Panc1 (cell line): ENCODE measurements around the gene MEIS1. TPM values are rescaled to one million over a fixed set of nuclear protein-coding genes. Genes with fewer than 3 reads are reported as not detected.

Experiments
- ATAC-seq: fragments of 200-7000 bp; cut with Tn5 transposase; 2 replicates; pipeline ENCODE4 v1.9.1; 2020; ENCODE audit warnings: mild to moderate bottlenecking, moderate library complexity
- BruUV-seq: library from RNA; stranded (reverse); fragments of 400-500 nt; replicated peaks from 2 replicates; lab custom pipeline; 2021; lab: Mats Ljungman, UMichigan
- CTCF ChIA-PET: fragments of 300-600 bp; sonication (Branson Sonifier 250); formaldehyde crosslinking; loops from one replicate; lab custom pipeline; 2022; ENCODE audit warnings: antibody characterized with exemption; lab: Charles Lee
- POLR2A ChIA-PET: fragments of 300-600 bp; sonication (Branson Sonifier 250); formaldehyde crosslinking; loops from one replicate; lab custom pipeline; 2022; ENCODE audit warnings: antibody characterized with exemption; lab: Charles Lee
- DNase-seq: peaks from one replicate; pipeline ENCODE4 v3.0.0-alpha.2; 2010; ENCODE audit warnings: low read depth, low spot score
- H3K27ac ChIP-seq: 2 replicates; pipeline ENCODE4 v1.5.1; 2011; ENCODE audit warnings: mild to moderate bottlenecking, low read length, inconsistent platforms
- H3K27me3 ChIP-seq: fragments of 200-500 bp; sonication (Bioruptor generic); 2 replicates; pipeline ENCODE4 v1.6.0; 2014; ENCODE audit warnings: low read length, inconsistent platforms; ENCODE audit not compliant: control insufficient read depth, insufficient read depth
- H3K36me3 ChIP-seq: fragments of 200-500 bp; sonication (Bioruptor generic); 2 replicates; pipeline ENCODE4 v1.5.1; 2014; ENCODE audit warnings: inconsistent platforms, mild to moderate bottlenecking, low read length, moderate library complexity; ENCODE audit not compliant: control insufficient read depth, insufficient read depth
- H3K4me1 ChIP-seq: 2 replicates; pipeline ENCODE4 v1.5.1; 2011; ENCODE audit warnings: inconsistent platforms, mild to moderate bottlenecking, low read length, moderate library complexity; ENCODE audit not compliant: control insufficient read depth, insufficient read depth
- H3K4me3 ChIP-seq, 2 experiments: 2 replicates each; pipeline ENCODE4 v1.5.1; 2011 to 2012; ENCODE audit warnings: low read depth in 2 of 2, low read length in 2 of 2, mild to moderate bottlenecking in 2 of 2, inconsistent platforms in 1 of 2, moderate library complexity in 1 of 2
- H3K9me3 ChIP-seq: fragments of 200-500 bp; sonication (Bioruptor generic); 2 replicates; pipeline ENCODE4 v1.5.1; 2014; ENCODE audit warnings: low read depth, mild to moderate bottlenecking, inconsistent platforms, low read length, moderate library complexity; ENCODE audit not compliant: control insufficient read depth, insufficient read depth
- POLR2AphosphoS5 ChIP-seq: IDR thresholded peaks from 2 replicates; pipeline ENCODE4 v1.6.1; 2012; ENCODE audit warnings: mild to moderate bottlenecking, low read depth, low read length, moderate library complexity
- SIN3A ChIP-seq: IDR thresholded peaks from 2 replicates; pipeline ENCODE4 v1.6.1; 2012; ENCODE audit warnings: low read depth, mild to moderate bottlenecking, low read length, moderate library complexity, borderline replicate concordance; ENCODE audit not compliant: insufficient read depth
- TCF7L2 ChIP-seq: IDR thresholded peaks from 2 replicates; pipeline ENCODE4 v1.6.1; 2011; ENCODE audit warnings: mild to moderate bottlenecking, low read depth, low read length, inconsistent platforms
- in situ Hi-C: cut with HindIII; loops from 2 replicates; pipeline ENCODE4 v1.10.0; 2016; ENCODE audit warnings: low sequenced_read_pairs, low pct_unique_long_range_greater_than_20kb
- intact Hi-C: fragments of 100-400 bp; cut with micrococcal nuclease; formaldehyde crosslinking; loops from one replicate; pipeline ENCODE4 v1.10.0; 2022; ENCODE audit not compliant: unreplicated experiment
- total RNA-seq: library from RNA; stranded (reverse); gene quantifications from one replicate; pipeline ENCODE4 v1.2.1, GENCODE V29; 2021; ENCODE audit not compliant: unreplicated experiment
- TF ChIP-seq, protein P1 (sequence below): fragments of 450-650 bp; IDR thresholded peaks from 2 replicates; pipeline ENCODE4 v1.5.1; 2017; ENCODE audit warnings: mild to moderate bottlenecking
- TF ChIP-seq, protein P2 (sequence below), 2 experiments: IDR thresholded peaks; 2 replicates each; pipeline ENCODE4 v1.6.1; 2011 to 2012; ENCODE audit warnings: low read depth in 2 of 2, control low read depth in 1 of 2, low read length in 1 of 2, mild to moderate bottlenecking in 1 of 2, moderate library complexity in 1 of 2; ENCODE audit not compliant: insufficient read depth in 1 of 2

MEIS1 gene
- total RNA-seq, 1 experiment from 2014 or later = 2.0 TPM

DNA sequence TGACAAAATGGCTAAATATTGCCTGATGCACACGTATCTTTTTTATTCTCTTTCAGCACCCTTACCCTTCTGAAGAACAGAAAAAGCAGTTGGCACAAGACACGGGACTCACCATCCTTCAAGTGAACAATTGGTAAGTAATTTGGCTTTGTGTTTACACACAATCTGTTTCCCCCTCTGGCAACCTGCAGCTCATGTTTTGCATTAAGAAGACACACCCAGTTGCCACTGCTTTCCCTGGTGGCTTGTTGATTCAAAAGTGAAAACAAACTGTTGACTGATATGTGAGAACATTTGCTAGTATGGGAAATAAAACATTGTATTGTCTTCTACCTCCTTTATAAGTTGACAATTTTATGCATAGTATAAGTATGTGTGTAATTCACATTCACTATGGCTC, 113.0 kb downstream of the MEIS1 start:
- ATAC-seq (no peak), DNase-seq (no peak)
- ChIA-PET POLR2A (no interaction called here), CTCF (no interaction called here)
- no peaks in the 10 kb centered on the region; the same call in 1 of the 2 replicates for H3K27me3 ChIP-seq
- H3K36me3 ChIP-seq = no peaks in the 10 kb centered on the region
- TF ChIP-seq, protein P1, sequence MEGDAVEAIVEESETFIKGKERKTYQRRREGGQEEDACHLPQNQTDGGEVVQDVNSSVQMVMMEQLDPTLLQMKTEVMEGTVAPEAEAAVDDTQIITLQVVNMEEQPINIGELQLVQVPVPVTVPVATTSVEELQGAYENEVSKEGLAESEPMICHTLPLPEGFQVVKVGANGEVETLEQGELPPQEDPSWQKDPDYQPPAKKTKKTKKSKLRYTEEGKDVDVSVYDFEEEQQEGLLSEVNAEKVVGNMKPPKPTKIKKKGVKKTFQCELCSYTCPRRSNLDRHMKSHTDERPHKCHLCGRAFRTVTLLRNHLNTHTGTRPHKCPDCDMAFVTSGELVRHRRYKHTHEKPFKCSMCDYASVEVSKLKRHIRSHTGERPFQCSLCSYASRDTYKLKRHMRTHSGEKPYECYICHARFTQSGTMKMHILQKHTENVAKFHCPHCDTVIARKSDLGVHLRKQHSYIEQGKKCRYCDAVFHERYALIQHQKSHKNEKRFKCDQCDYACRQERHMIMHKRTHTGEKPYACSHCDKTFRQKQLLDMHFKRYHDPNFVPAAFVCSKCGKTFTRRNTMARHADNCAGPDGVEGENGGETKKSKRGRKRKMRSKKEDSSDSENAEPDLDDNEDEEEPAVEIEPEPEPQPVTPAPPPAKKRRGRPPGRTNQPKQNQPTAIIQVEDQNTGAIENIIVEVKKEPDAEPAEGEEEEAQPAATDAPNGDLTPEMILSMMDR = no peak
- TF ChIP-seq SIN3A = no peak
- TF ChIP-seq, protein P2, sequence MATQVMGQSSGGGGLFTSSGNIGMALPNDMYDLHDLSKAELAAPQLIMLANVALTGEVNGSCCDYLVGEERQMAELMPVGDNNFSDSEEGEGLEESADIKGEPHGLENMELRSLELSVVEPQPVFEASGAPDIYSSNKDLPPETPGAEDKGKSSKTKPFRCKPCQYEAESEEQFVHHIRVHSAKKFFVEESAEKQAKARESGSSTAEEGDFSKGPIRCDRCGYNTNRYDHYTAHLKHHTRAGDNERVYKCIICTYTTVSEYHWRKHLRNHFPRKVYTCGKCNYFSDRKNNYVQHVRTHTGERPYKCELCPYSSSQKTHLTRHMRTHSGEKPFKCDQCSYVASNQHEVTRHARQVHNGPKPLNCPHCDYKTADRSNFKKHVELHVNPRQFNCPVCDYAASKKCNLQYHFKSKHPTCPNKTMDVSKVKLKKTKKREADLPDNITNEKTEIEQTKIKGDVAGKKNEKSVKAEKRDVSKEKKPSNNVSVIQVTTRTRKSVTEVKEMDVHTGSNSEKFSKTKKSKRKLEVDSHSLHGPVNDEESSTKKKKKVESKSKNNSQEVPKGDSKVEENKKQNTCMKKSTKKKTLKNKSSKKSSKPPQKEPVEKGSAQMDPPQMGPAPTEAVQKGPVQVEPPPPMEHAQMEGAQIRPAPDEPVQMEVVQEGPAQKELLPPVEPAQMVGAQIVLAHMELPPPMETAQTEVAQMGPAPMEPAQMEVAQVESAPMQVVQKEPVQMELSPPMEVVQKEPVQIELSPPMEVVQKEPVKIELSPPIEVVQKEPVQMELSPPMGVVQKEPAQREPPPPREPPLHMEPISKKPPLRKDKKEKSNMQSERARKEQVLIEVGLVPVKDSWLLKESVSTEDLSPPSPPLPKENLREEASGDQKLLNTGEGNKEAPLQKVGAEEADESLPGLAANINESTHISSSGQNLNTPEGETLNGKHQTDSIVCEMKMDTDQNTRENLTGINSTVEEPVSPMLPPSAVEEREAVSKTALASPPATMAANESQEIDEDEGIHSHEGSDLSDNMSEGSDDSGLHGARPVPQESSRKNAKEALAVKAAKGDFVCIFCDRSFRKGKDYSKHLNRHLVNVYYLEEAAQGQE (IDR thresholded peaks at IDR 0.05; ENCODE audit: insufficient read depth in 1 of 2, low read depth in 2 of 2, low read length in 1 of 2) = no peak
- no peak for TF ChIP-seq POLR2AphosphoS5
- TF ChIP-seq TCF7L2 = no peak
- in situ Hi-C loops = no loop called here
- no peak overlapping the region for H3K27ac ChIP-seq
- BruUV-seq = no TSS peak
- no peaks in the 10 kb centered on the region for H3K9me3 ChIP-seq
- no peaks in the 10 kb centered on the region for H3K4me1 ChIP-seq
- H3K4me3 ChIP-seq = no peak overlapping the region
- intact Hi-C loops = no loop called here

DNA sequence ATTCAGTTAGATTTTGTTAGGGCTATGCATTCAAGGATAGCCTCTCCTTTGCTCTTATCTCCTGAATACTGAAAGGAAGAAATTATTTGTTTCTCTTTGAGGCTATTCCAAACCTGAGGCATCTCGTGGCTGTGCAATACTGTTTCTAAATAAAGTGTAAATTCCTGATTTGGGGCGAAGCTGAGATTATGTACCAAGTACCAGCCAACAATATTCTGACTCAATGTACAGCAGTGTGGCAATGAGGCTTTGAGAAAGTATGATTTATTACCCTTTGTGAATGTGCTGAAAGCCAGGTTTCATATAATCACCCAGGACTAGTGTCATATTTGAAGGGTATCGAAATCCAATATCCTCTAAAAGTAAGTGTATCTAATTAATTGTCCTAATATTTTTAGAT, 113.5 kb downstream of the MEIS1 start:
- Histone ChIP-seq H3K9me3 (no peaks in the 10 kb centered on the region), H3K27ac (no peak overlapping the region), H3K4me3 (no peak overlapping the region), H3K4me1 (no peaks in the 10 kb centered on the region), H3K36me3 (no peaks in the 10 kb centered on the region), H3K27me3 (no peaks in the 10 kb centered on the region)
- POLR2A ChIA-PET = no interaction called here
- TF ChIP-seq SIN3A (no peak), TCF7L2 (no peak), POLR2AphosphoS5 (no peak)
- TF ChIP-seq, protein P1 = no peak
- TF ChIP-seq, protein P2 (IDR thresholded peaks at IDR 0.05; ENCODE audit: insufficient read depth in 1 of 2, low read depth in 2 of 2, low read length in 1 of 2) = no peak
- intact Hi-C loops = no loop called here
- CTCF ChIA-PET = no interaction called here
- ATAC-seq (no peak), DNase-seq (no peak)
- no TSS peak for BruUV-seq
- in situ Hi-C loops = no loop called here
